Stimulated activated naive B cell treated with anti-CD40 and anti-IgM and Interleukin-4, amounts not matched to agents 10 μg/mL and 1 μg/mL and 100 μg/mL, for 72 hours (primary cell): ENCODE data around the gene EPS8L1.
"Not testable (repeated sequence)": the region's sequence is repeated elsewhere in the genome, so short reads cannot be mapped to it uniquely, and the experiment has no call there.

Experiments
- ATAC-seq, 2 donors: fragments of 150-1000 bp; cut with Tn5 transposase; replicated peaks; 2 replicates each; pipeline ENCODE4 v1.10.0; 2021; ENCODE audit warnings: moderate library complexity in 1 of 2
- DNase-seq: peaks from one replicate; pipeline ENCODE4 v3.0.0; 2021
- H3K27ac Mint-ChIP-seq: one replicate; pipeline ENCODE4 v1.8.0; 2022; ENCODE audit warnings: mild to moderate bottlenecking, mixed read lengths
- H3K27me3 Mint-ChIP-seq, 2 donors: one replicate each; pipeline ENCODE4 v1.8.0; 2022; ENCODE audit warnings: mixed read lengths in 2 of 2
- H3K36me3 Mint-ChIP-seq, 2 donors: one replicate each; pipeline ENCODE4 v1.8.0; 2022; ENCODE audit warnings: mixed read lengths in 2 of 2, mild to moderate bottlenecking in 1 of 2
- H3K4me1 Mint-ChIP-seq, 2 donors: one replicate each; pipeline ENCODE4 v1.8.0; 2022; ENCODE audit warnings: mixed read lengths in 2 of 2, mild to moderate bottlenecking in 1 of 2
- H3K4me3 Mint-ChIP-seq, 2 donors: one replicate each; pipeline ENCODE4 v1.8.0; 2022; ENCODE audit warnings: mild to moderate bottlenecking in 2 of 2, mixed read lengths in 2 of 2, moderate library complexity in 1 of 2
- H3K9me3 Mint-ChIP-seq, 2 donors: one replicate each; pipeline ENCODE4 v1.8.0; 2022; ENCODE audit warnings: mixed read lengths in 2 of 2, mild to moderate bottlenecking in 1 of 2

Gene EPS8L1

GRCh38 chr19:55103190-55103589, 27.5 kb downstream of the EPS8L1 start:
- Mint-ChIP-seq H3K4me1 (peaks cover 4 to 10% of the 10 kb centered on the region in 2 donors), H3K27ac (no peak overlapping the region), H3K4me3 (no peak overlapping the region), H3K27me3 (no peaks in the 10 kb centered on the region), H3K36me3 (peaks cover 40 to 55% of the 10 kb centered on the region in 2 donors), H3K9me3 (no peaks in the 10 kb centered on the region)
- DNase-seq (no peak), ATAC-seq (no peak)

GRCh38 chr19:55105237-55105636, 29.6 kb downstream of the EPS8L1 start:
- Mint-ChIP-seq H3K27me3 (no peaks in the 10 kb centered on the region), H3K4me1 (peaks cover 6 to 8% of the 10 kb centered on the region in 2 donors), H3K9me3 (no peaks in the 10 kb centered on the region), H3K36me3 (peaks cover 43 to 63% of the 10 kb centered on the region in 2 donors), H3K4me3 (no peak overlapping the region), H3K27ac (no peak overlapping the region)
- no peak for ATAC-seq
- DNase-seq = no peak

GRCh38 chr19:55106591-55106990, 30.9 kb downstream of the EPS8L1 start:
- peaks cover 12 to 13% of the 10 kb centered on the region in 2 donors for H3K4me1 Mint-ChIP-seq
- no peak overlapping the region for H3K4me3 Mint-ChIP-seq
- no peaks in the 10 kb centered on the region for H3K27me3 Mint-ChIP-seq
- ATAC-seq = no peak
- H3K27ac Mint-ChIP-seq = no peak overlapping the region
- H3K9me3 Mint-ChIP-seq = no peaks in the 10 kb centered on the region
- peaks cover 45 to 64% of the 10 kb centered on the region in 2 donors for H3K36me3 Mint-ChIP-seq
- DNase-seq = no peak

GRCh38 chr19:55107252-55107651, 31.6 kb downstream of the EPS8L1 start:
- ATAC-seq, H3K9me3 Mint-ChIP-seq, H3K4me3 Mint-ChIP-seq, H3K27me3 Mint-ChIP-seq, DNase-seq, H3K27ac Mint-ChIP-seq: not testable (repeated sequence)
- Mint-ChIP-seq H3K4me1 (peaks cover 10 to 13% of the 10 kb centered on the region in 2 donors), H3K36me3 (peaks cover 42 to 58% of the 10 kb centered on the region in 2 donors)

GRCh38 chr19:55109527-55110291, 34.0 kb downstream of the EPS8L1 start:
- DNase-seq (no peak), ATAC-seq (no peak)
- H3K27ac Mint-ChIP-seq = no peak overlapping the region

GRCh38 chr19:55111238-55111831, 35.7 kb downstream of the EPS8L1 start:
- Mint-ChIP-seq H3K4me1 (peaks cover 30 to 44% of the 10 kb centered on the region in 2 donors), H3K4me3 (no peak overlapping the region), H3K27ac (no peak overlapping the region), H3K36me3 (peaks cover 30 to 42% of the 10 kb centered on the region in 2 donors), H3K27me3 (no peaks in the 10 kb centered on the region), H3K9me3 (no peaks in the 10 kb centered on the region)
- no peak for ATAC-seq
- no peak for DNase-seq

More at GRCh38 chr19:55109527-55110291, 34.0 kb downstream of the EPS8L1 start:
- Mint-ChIP-seq H3K27me3 (no peaks in the 10 kb centered on the region), H3K4me1 (peaks cover 20 to 29% of the 10 kb centered on the region in 2 donors), H3K36me3 (peaks cover 28 to 47% of the 10 kb centered on the region in 2 donors), H3K9me3 (no peaks in the 10 kb centered on the region), H3K4me3 (no peak overlapping the region)

- Mint-ChIP-seq H3K27me3 (no peaks in the 10 kb centered on the region), H3K4me1 (peaks cover 32 to 44% of the 10 kb centered on the region in 2 donors), H3K4me3 (no peak overlapping the region), H3K9me3 (no peaks in the 10 kb centered on the region), H3K36me3 (peaks cover 29 to 39% of the 10 kb centered on the region in 2 donors), H3K27ac (no peak overlapping the region)
- no peak for DNase-seq
- ATAC-seq = no peak
These were observed 36.6 kb downstream of the EPS8L1 start for GRCh38 chr19:55112246-55112776.

- peaks cover 34 to 50% of the 10 kb centered on the region in 2 donors for H3K4me1 Mint-ChIP-seq
- ATAC-seq = no peak
- no peak overlapping the region for H3K4me3 Mint-ChIP-seq
- H3K36me3 Mint-ChIP-seq = peaks cover 29 to 41% of the 10 kb centered on the region in 2 donors
- DNase-seq = no peak
- H3K9me3 Mint-ChIP-seq = no peaks in the 10 kb centered on the region
- no peaks in the 10 kb centered on the region for H3K27me3 Mint-ChIP-seq
- H3K27ac Mint-ChIP-seq = no peak overlapping the region
These were observed 37.3 kb downstream of the EPS8L1 start for GRCh38 chr19:55112777-55113569.

- H3K4me3 Mint-ChIP-seq = no peak overlapping the region
- H3K36me3 Mint-ChIP-seq = peaks cover 26 to 35% of the 10 kb centered on the region in 2 donors
- DNase-seq = no peak
- H3K9me3 Mint-ChIP-seq = no peaks in the 10 kb centered on the region
- peaks cover 33 to 54% of the 10 kb centered on the region in 2 donors for H3K4me1 Mint-ChIP-seq
- ATAC-seq = no peak
- H3K27me3 Mint-ChIP-seq = no peaks in the 10 kb centered on the region
- H3K27ac Mint-ChIP-seq = no peak overlapping the region
These were observed 37.9 kb downstream of the EPS8L1 start for GRCh38 chr19:55113570-55114039.

- ATAC-seq = no peak
- Mint-ChIP-seq H3K36me3 (peaks cover 18 to 26% of the 10 kb centered on the region in 2 donors), H3K9me3 (no peaks in the 10 kb centered on the region), H3K27me3 (no peaks in the 10 kb centered on the region), H3K4me3 (peak overlapping the region; percentile 56 to 60), H3K4me1 (peaks cover 33 to 54% of the 10 kb centered on the region in 2 donors), H3K27ac (no peak overlapping the region)
- no peak for DNase-seq
These were observed 39.0 kb downstream of the EPS8L1 start for GRCh38 chr19:55114566-55115145.

GRCh38 chr19:55115446-55116065, 39.9 kb downstream of the EPS8L1 start:
- Mint-ChIP-seq H3K36me3 (peaks cover 15 to 21% of the 10 kb centered on the region in 2 donors), H3K27me3 (no peaks in the 10 kb centered on the region), H3K4me3 (peak overlapping the region; percentile 95), H3K4me1 (peaks cover 30 to 53% of the 10 kb centered on the region in 2 donors), H3K27ac (peak overlapping the region; percentile 89), H3K9me3 (no peaks in the 10 kb centered on the region)
- ATAC-seq (no peak), DNase-seq (no peak)

- no peaks in the 10 kb centered on the region for H3K27me3 Mint-ChIP-seq
- peak; percentile 44 to 45 for ATAC-seq
These were observed 40.7 kb downstream of the EPS8L1 start for GRCh38 chr19:55116232-55116858.

More at GRCh38 chr19:55116232-55116858, 40.7 kb downstream of the EPS8L1 start:
- Mint-ChIP-seq H3K4me3 (peak overlapping the region; percentile 95), H3K36me3 (peaks cover 12 to 14% of the 10 kb centered on the region in 2 donors), H3K4me1 (peaks cover 27 to 48% of the 10 kb centered on the region in 2 donors), H3K9me3 (no peaks in the 10 kb centered on the region), H3K27ac (peak overlapping the region; percentile 89)
- DNase-seq = peak; percentile 30
